Epithelial cell of proximal tubule (primary cell): ENCODE measurements around the gene ADAT3. TPM values are rescaled to one million over a fixed set of nuclear protein-coding genes. Genes with fewer than 3 reads are reported as not detected.
"Not testable (repeated sequence)": the region's sequence is repeated elsewhere in the genome, so short reads cannot be mapped to it uniquely, and the experiment has no call there.

Experiments
- DNase-seq: peaks from one replicate; pipeline ENCODE4 v3.0.0-alpha.2; 2011; ENCODE audit warnings: low read depth
- H3K4me3 ChIP-seq: 2 replicates; pipeline ENCODE4 v1.5.1; 2011; ENCODE audit warnings: low read depth, mild to moderate bottlenecking, low read length
- total RNA-seq: library from RNA; depleted of rRNA; stranded (reverse); fragments of >200 nt; gene quantifications from 2 replicates; pipeline ENCODE4 v1.2.3, GENCODE V29; 2015
- TF ChIP-seq, protein P1 (sequence below): conservative IDR thresholded peaks from 2 replicates; pipeline ENCODE4 v1.5.1; 2012; ENCODE audit warnings: low read depth, mild to moderate bottlenecking, low read length

Gene ADAT3
- total RNA-seq, 1 donor from 2014 or later, result 10.3 TPM

DNA sequence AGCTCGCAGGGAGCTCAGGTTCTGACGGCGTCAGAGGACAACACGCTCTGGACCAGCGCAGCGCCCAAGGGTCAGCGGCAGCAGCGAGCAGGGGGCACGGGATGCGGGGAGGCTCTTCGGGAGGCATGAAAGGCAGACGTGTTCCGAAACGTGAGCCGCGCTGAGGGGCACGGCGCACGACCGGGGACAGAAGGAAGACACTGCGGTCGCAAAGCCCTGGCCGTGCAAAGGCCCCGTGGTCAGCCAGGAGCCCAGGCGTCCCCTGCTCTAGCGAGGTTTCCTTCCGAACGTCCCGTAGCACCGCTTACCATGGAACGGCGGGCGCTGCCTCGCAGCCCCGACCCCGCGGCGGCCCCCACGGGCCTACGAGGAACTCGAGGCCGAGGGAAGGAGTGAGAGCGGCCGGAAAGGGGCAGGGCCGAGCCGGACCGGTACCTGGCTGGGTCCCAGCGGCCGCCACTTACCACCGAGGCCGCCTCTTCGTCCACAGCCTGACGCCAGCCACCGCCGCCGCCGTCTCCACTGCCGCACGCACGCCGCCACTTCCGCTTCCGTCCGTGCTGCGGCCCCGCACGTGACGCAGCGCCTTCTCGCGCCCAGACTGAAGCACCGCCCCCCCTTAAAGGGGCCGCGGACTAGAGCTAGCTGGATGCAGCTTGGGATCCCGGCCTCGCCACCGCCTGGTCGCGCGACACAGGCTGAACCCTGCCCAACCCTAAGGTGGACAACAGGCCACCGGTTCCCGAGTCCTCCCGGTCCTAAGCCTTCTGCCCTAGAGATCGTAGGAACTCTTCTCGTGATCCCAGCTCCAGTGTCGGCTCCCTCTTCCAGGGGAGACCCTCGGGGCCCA, 29.3 kb upstream of the ADAT3 start:
- TF ChIP-seq, protein P1, sequence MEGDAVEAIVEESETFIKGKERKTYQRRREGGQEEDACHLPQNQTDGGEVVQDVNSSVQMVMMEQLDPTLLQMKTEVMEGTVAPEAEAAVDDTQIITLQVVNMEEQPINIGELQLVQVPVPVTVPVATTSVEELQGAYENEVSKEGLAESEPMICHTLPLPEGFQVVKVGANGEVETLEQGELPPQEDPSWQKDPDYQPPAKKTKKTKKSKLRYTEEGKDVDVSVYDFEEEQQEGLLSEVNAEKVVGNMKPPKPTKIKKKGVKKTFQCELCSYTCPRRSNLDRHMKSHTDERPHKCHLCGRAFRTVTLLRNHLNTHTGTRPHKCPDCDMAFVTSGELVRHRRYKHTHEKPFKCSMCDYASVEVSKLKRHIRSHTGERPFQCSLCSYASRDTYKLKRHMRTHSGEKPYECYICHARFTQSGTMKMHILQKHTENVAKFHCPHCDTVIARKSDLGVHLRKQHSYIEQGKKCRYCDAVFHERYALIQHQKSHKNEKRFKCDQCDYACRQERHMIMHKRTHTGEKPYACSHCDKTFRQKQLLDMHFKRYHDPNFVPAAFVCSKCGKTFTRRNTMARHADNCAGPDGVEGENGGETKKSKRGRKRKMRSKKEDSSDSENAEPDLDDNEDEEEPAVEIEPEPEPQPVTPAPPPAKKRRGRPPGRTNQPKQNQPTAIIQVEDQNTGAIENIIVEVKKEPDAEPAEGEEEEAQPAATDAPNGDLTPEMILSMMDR, result no peak
- no peak for DNase-seq
- H3K4me3 ChIP-seq, result peak overlapping the region; percentile 99

DNA sequence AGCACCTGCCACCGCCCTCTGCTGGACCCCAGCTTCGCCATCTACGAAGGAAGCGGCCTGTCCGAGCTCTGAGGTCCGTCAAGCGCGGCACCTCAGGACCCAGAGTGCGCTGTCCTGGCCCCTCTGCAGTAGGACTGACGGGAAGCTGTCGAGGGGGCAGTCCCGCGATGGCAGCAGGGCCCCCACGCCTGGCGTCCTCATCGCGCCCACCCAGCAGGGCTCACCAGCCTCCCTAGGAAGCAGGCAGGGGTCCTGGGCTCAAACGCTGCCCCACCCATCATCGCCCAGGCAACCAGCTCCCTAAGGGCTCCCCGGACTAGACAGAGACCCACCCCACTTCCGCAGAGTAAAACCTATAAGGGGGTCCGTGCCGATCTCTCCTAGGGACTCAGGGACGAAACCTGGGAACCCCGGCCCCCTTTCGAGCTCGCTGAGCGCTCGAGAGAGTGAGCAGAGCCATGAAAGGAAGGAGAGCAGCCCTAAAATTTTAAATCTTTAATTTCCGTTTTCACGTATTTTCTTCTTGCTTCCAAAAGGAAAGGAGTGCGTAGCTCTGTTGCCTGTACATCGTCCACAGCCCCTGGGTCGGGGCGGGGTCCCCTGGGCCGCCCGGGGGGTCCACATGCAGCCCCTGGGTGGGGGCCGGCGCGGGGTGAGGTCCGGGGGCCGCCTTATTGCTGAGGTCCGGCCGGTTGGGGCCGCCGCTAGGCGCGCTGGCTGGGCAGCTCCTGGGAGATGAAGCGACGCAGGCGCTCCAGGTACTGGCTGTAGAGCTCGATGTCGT, 28.5 kb upstream of the ADAT3 start:
- peak overlapping the region; percentile 99 for H3K4me3 ChIP-seq
- not testable (repeated sequence) for DNase-seq

DNA sequence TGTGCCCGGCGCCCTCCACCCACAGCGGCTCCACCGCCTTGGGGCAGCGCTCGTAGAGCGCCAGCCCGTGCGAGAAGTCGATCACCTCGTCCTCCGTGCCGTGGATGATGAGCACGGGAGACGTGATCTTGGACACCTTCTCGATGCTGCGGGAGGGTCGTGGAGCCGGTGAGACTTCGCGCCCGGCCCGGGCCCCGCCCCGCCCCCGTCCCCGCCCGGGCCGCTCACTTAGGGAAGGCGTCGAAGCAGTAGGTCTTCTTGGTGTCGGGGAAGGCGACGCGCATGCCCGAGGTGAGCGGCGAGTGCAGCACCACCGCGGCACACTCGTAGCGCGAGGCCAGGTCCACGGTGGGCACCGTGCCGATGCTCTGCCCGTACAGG, 27.9 kb upstream of the ADAT3 start:
- H3K4me3 ChIP-seq, DNase-seq: not testable (repeated sequence)

DNA sequence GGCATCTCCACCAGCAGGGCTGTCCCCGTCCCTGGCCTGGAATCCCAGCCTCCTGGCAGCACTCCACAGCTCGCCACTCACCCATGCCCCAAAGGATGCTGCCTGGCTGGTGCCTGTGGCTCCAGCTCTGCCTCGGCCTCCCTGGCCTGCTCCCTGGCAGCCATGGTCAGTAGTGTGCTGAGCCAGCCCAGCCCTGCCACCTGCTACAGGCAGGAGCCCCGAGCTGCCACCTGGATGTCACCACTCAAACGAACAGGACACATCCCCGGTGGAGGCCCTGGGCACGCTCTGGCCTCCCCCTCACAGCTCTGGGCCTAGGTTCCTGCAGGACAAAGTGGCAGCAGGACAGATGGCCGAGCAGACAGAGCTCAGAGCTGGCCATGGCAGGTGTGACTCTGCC, 26.6 kb upstream of the ADAT3 start:
- not testable (repeated sequence) for DNase-seq, H3K4me3 ChIP-seq

DNA sequence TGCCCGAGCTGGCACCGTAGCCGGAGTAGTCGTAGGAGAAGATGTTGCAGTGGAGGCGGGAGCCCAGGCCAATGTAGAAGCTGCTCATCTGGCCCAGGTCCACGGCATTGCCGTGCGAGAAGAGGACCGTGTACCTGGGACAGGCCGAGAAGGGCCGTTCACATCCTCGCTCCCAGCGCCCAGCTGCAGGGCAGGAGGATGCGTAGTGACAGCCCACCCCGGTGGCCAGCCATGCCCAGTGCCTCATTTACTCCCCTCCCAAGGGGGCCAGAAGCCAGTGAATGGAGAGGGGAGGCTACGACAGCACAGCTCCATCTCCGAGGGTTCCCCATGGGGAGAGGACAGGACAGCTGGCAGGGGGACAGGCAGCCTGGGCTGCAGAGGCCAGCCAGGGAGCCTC, 25.2 kb upstream of the ADAT3 start:
- not testable (repeated sequence) for DNase-seq, H3K4me3 ChIP-seq

DNA sequence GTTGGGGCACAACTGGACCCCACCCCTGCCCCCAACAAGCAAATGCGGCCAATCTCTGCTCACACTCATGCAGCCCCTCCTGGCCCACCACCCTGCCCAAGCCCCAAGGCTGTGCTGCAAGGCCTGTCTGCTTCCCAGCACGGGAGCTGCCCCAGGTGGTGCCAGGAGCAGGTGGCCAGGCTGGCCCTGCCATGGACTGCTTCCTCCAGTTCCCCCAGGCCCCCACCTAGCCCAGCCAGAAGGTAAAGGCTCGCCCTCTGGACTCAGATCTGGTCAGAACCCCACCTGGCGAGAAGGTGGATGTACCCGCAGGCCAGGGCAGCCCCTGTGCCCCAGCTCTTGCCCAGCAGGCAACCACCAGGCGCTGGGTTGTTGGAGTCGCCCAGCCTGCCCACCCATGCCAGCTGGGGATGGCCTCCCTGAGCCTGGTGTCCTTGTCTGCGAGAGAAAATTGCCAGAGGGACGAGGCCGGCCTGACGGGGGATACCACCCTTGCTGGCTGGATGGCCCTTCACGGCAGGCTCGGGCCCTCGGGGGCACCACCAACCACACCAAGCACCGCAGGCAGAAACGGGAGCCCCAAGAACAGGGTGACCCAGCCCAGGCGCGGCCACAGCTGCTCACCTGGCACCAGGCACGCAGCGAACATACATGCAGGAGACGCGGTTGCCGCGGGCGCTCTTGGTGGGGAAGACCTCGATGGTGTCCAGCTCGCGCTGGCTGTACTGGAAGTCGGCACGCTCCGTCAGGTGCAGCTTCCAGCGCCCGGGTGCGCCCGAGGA, 24.4 kb upstream of the ADAT3 start:
- no peak for DNase-seq
- H3K4me3 ChIP-seq, result no peak overlapping the region
- TF ChIP-seq, protein P1, result no peak

DNA sequence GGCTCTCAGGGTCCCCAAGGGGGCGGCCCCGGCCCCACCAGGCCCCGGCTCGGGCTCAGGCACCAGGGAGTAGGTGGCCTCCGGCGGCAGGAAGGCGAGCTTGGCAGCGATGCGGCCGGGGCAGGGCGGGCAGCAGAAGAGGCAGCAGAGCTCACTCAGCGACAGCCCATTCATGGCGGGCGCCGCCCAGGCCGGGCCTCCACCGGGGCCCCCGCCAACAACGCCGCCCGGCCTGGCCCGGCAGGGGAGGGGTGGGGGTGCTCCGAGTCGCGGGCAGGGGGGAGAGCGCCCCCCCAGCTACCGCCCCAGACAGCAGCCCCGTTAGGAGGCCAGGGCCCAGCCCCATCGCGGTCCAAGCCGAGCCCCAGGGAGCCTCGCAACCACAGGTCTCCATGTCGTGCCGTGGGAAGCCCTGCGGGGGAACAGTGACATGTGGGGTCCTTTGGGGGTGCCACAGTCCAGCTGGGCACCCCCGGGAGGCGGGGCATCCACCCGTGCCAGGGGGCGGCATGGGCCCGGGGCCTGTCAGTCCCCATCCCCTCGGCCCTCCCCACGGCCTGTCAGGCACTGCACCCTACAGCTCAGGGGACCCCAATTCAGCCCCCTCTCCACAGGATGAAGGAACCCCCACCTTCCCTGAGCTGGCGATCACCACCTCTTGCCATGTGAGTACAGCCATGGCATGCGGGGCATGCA, 23.7 kb upstream of the ADAT3 start:
- not testable (repeated sequence) for DNase-seq, H3K4me3 ChIP-seq

DNA sequence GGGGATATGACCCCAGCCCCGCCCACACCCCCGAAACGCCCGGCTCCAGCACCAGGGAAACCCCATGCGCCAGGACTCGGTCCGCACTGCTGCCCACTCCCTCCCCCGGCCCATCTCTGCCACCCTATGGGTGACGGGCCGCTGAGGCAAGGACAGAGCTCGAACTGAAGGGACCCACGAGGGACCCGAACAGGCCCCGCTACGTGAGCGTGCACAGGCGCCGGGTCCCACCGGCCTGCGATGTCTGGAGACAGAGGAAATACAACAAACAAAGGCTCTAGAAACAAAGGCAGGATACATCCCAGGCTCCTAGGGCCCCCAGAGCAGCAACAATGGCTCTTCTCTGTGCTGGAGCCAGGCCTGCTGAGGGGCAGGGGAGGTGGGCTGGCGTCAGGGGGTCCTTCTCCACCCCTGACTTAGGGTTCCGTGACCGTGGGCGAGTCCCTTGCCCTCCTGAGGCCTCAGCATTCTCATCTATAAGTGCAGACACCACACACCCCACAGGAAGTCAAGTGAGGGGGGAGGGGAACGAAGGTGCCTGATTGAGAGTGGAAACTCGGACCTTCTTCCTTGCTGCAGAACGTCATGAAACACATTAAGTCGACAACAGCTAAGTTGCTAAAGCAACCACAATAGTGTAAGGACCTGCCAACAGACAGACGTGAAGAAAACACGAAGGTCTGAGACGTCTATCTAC, 23.0 kb upstream of the ADAT3 start:
- no peak for DNase-seq
- TF ChIP-seq, protein P1, result no peak
- no peak overlapping the region for H3K4me3 ChIP-seq
